Lower leg skin (tissue), 4 donors: ENCODE results near the gene PSMA7. TPM values are rescaled to one million over a fixed set of nuclear protein-coding genes. Genes with fewer than 3 reads are reported as not detected.

Experiments used
- DNase-seq, 2 donors: peaks; one replicate each; pipeline ENCODE4 v3.0.0-alpha.2; 2019; ENCODE audit warnings: low spot score in 2 of 2
- H3K4me3 ChIP-seq: fragments of 200-600 bp; sonication (generic); 2 replicates; pipeline ENCODE4 v1.5.1; 2017; ENCODE audit warnings: mild to moderate bottlenecking, low read depth; ENCODE audit not compliant: poor library complexity, severe bottlenecking
- POLR2A ChIP-seq, 2 donors: fragments of 450-650 bp; IDR thresholded peaks; one replicate each; pipeline ENCODE4 v1.6.1; 2016 to 2017; ENCODE audit warnings: antibody characterized with exemption in 2 of 2, mild to moderate bottlenecking in 1 of 2, moderate library complexity in 1 of 2
- whole genome bisulfite sequencing, 2 donors: methylation state at CpG; one replicate each; pipeline ENCODE4 v1.1.5; 2018; 5-methylcytosine and 5-hydroxymethylcytosine counted together
- intact Hi-C: fragments of 100-400 bp; cut with DNase I; formaldehyde crosslinking; loops from one replicate; pipeline ENCODE4 v1.15.0; 2023; ENCODE audit warnings: low total_unique reads
- total RNA-seq, 4 donors: library from RNA; depleted of rRNA; stranded (reverse); fragments of >200 nt; gene quantifications; one replicate each; pipeline ENCODE4 v1.1.0, GENCODE V29; 2016
- TF ChIP-seq, protein P1 (sequence below), 3 donors: fragments of 450-650 bp; IDR thresholded peaks; one replicate each; pipeline ENCODE4 v1.5.1; 2016; ENCODE audit warnings: antibody characterized with exemption in 3 of 3, mild to moderate bottlenecking in 3 of 3, moderate library complexity in 2 of 3

The PSMA7 gene
- total RNA-seq, 4 donors from 2014 or later = 200 to 240 (median 225) TPM

DNA sequence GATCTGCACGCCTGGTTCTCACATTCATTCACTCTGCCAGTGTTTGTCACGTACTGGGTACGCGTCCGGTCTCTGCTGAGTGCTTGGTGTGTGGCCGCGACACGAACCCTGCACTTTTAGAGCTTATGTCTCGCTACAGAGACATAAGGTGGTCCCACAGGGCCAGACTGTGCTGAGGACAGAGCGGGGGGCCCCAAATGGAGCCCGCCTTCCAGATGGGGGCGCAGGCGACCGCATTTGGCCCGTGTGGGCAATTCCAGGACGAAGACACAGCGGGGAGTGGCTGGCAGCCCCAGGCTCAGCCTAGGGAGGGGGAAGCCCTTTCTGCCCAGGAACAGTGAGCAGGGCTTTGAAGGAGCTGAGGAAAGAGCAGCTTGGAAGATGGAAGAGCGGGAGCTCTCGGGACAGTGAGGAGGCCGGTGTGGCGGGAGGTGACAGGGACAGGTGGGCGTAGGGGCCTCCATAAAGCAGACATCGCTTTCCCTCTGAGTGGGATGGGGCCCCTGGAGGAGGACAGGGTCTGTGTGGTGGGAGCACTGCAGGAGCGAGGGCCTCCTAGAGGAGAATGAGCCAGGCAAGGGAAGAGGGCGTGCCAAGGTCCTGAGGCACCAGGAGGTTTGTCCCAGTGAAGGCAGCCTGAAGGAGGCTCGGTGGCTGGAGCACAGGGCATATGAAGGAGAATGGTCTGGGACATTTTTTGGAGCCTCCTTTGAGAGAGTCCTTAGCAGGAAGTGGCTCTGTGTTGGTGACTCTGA, 31.9 kb upstream of the PSMA7 start:
- 94 to 95% methylated on average over 26 of the region's 26 CpGs for WGBS, 2 donors
- TF ChIP-seq, protein P1, sequence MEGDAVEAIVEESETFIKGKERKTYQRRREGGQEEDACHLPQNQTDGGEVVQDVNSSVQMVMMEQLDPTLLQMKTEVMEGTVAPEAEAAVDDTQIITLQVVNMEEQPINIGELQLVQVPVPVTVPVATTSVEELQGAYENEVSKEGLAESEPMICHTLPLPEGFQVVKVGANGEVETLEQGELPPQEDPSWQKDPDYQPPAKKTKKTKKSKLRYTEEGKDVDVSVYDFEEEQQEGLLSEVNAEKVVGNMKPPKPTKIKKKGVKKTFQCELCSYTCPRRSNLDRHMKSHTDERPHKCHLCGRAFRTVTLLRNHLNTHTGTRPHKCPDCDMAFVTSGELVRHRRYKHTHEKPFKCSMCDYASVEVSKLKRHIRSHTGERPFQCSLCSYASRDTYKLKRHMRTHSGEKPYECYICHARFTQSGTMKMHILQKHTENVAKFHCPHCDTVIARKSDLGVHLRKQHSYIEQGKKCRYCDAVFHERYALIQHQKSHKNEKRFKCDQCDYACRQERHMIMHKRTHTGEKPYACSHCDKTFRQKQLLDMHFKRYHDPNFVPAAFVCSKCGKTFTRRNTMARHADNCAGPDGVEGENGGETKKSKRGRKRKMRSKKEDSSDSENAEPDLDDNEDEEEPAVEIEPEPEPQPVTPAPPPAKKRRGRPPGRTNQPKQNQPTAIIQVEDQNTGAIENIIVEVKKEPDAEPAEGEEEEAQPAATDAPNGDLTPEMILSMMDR (IDR thresholded peaks at IDR 0.05) = no peak
- no peak for TF ChIP-seq POLR2A (IDR thresholded peaks at IDR 0.05)
- DNase-seq = no peak
- no peak overlapping the region for H3K4me3 ChIP-seq
- intact Hi-C loops = no loop called here

DNA sequence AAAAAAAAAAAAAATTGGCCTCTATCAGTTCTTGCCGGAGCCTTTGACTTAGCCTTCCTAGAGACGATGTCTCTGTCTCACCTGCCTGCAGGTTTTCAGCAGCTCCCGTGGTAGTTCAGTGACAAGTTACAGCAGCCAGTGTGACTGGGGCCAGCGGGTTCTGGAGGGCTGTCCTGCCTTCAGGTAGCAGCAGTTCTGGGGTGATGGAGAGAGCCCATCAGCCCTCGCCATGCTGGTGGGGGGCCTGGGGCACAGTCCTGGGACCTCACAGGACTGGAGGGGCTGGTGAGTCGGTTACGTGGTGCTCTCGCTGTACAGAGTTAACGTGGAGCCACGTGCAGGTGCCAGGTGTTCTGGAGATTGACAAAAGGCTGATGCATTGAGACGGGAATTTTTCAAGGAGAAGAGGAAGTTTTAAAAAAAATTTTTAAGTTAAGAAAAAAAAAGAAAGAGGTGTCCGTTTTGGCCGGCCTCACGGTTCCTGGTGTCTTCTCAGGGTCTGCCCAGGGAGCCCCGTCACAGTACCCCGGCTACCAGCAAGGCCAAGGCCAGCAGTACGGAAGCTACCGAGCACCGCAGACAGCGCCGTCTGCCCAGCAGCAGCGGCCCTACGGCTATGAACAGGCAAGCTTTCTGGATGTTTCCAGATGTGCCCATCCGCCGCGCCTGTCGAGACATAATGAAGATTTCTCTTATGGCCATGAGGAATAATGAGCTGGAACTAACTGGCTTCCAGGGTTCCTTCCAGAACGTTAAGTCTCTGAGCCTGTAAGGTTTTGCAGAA, 31.0 kb upstream of the PSMA7 start:
- H3K4me3 ChIP-seq = no peak overlapping the region
- intact Hi-C loops = no loop called here
- WGBS, 2 donors = 94 to 97% methylated on average over 28 of the region's 28 CpGs
- no peak for DNase-seq
- TF ChIP-seq POLR2A (IDR thresholded peaks at IDR 0.05) = no peak
- TF ChIP-seq, protein P1 (IDR thresholded peaks at IDR 0.05) = no peak

DNA sequence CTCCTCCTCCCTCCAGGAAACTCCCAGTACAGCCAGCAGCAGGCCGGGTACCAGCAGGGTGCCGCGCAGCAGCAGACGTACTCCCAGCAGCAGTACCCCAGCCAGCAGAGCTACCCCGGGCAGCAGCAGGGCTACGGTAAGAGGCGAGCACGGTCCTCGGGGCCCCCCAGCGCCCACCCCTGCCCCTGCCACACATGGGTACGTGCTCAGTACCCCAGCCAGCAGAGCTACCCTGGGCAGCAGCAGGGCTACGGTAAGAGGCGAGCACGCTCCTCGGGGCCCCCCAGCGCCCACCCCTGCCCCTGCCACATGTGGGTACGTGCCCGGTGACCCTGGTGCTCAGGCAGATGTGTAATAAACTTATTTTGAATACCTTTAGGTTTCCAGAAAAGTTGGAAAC, 29.5 kb upstream of the PSMA7 start:
- DNase-seq = no peak
- intact Hi-C loops = no loop called here
- WGBS, 2 donors = 92 to 97% methylated on average over 17 to 18 of the region's 18 CpGs
- no peak for TF ChIP-seq POLR2A (IDR thresholded peaks at IDR 0.05)
- TF ChIP-seq, protein P1 (IDR thresholded peaks at IDR 0.05) = no peak
- no peak overlapping the region for H3K4me3 ChIP-seq

DNA sequence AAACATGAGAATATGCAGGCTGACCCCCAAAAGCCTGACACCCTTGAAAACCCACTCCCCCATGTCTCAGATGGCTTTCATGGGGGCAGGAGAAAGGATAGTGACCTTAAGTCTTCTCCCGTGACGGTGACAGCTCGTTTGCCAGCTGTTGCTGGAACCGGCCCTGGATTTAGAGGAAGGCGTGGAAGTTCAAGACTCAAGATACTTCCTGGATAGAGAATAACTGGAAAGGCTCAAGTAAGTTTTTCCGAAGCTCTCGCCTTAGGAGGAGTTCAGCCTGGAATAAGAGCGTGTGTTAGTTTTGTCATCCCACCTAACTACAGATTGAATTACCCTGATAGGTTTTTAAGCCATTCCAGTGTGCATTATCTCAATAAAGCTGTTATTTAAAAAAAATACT, 28.1 kb upstream of the PSMA7 start:
- H3K4me3 ChIP-seq = no peak overlapping the region
- no peak for TF ChIP-seq POLR2A (IDR thresholded peaks at IDR 0.05)
- TF ChIP-seq, protein P1 (IDR thresholded peaks at IDR 0.05) = no peak
- intact Hi-C loops = no loop called here
- 84 to 90% methylated on average over 8 of the region's 8 CpGs for WGBS, 2 donors
- no peak for DNase-seq

DNA sequence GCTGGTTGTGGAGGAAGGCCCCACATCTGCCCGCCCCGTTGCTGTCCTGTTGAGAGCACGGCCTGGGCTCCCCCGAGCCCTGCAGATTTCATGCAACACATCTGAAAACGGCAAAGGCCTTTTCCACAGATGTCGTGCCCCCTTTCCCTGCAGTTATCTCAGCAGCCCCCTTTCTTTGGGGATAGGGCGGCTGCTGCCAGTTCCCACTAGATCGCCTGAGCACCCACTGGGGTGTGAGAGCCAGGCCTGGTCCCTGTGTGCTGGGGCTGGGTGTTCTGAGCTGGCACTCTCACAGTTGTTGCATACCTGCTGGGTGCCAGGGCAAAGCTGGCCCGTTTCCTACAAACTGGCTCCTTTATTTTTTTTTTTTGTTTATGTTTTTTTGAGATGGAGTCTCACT, 27.3 kb upstream of the PSMA7 start:
- TF ChIP-seq, protein P1 (IDR thresholded peaks at IDR 0.05) = no peak
- no peak for TF ChIP-seq POLR2A (IDR thresholded peaks at IDR 0.05)
- whole genome bisulfite sequencing, 2 donors = 91 to 93% methylated on average over 9 of the region's 9 CpGs
- intact Hi-C loops = no loop called here

More for the DNA sequence above, 27.3 kb upstream of the PSMA7 start:
- no peak overlapping the region for H3K4me3 ChIP-seq
- no peak for DNase-seq
